Upper lobe of right lung (tissue), 1 donor: ENCODE data around the gene DAAM1. TPM values are rescaled to one million over a fixed set of nuclear protein-coding genes. Genes with fewer than 3 reads are reported as not detected.
A peak's percentile ranks its signal among the peaks of the same experiment; 100 is the strongest.

Experiments used
- ATAC-seq: fragments of 200-7000 bp; cut with Tn5 transposase; one replicate; pipeline ENCODE4 v1.9.1; 2020; ENCODE audit warnings: mild to moderate bottlenecking, moderate library complexity
- DNase-seq: peaks from one replicate; pipeline ENCODE4 v3.0.0-alpha.2; 2020
- H3K27ac ChIP-seq: fragments of 200-600 bp; one replicate; pipeline ENCODE4 v1.8.0; 2022
- H3K27me3 ChIP-seq: fragments of 200-600 bp; one replicate; pipeline ENCODE4 v1.8.0; 2022; ENCODE audit warnings: mild to moderate bottlenecking
- H3K36me3 ChIP-seq: fragments of 200-600 bp; one replicate; pipeline ENCODE4 v1.8.0; 2022
- H3K4me1 ChIP-seq: fragments of 200-600 bp; one replicate; pipeline ENCODE4 v1.8.0; 2022
- H3K4me3 ChIP-seq: fragments of 200-600 bp; one replicate; pipeline ENCODE4 v1.8.0; 2022; ENCODE audit warnings: mild to moderate bottlenecking
- H3K9me3 ChIP-seq: fragments of 200-600 bp; one replicate; pipeline ENCODE4 v1.8.0; 2022
- intact Hi-C: fragments of 100-400 bp; cut with DNase I; formaldehyde crosslinking; loops from one replicate; pipeline ENCODE4 v1.11.0; 2022
- total RNA-seq: library from RNA; stranded (reverse); fragmentation: NEBNext Ultra II Directional; extraction: Animal tissue kit (Norgen Biotek cat#: 25700); gene quantifications from one replicate; pipeline ENCODE4 v1.2.1, GENCODE V29; 2021
- TF ChIP-seq, protein P1 (sequence below): fragments of 200-600 bp; IDR thresholded peaks from one replicate; pipeline ENCODE4 v1.8.0; 2022; ENCODE audit warnings: antibody characterized with exemption
- donor health status: DM: no; HTN: yes; CAD: no; lungs with severe emphysema.

The DAAM1 gene
- total RNA-seq, 1 donor from 2014 or later = 51.2 TPM

DNA sequence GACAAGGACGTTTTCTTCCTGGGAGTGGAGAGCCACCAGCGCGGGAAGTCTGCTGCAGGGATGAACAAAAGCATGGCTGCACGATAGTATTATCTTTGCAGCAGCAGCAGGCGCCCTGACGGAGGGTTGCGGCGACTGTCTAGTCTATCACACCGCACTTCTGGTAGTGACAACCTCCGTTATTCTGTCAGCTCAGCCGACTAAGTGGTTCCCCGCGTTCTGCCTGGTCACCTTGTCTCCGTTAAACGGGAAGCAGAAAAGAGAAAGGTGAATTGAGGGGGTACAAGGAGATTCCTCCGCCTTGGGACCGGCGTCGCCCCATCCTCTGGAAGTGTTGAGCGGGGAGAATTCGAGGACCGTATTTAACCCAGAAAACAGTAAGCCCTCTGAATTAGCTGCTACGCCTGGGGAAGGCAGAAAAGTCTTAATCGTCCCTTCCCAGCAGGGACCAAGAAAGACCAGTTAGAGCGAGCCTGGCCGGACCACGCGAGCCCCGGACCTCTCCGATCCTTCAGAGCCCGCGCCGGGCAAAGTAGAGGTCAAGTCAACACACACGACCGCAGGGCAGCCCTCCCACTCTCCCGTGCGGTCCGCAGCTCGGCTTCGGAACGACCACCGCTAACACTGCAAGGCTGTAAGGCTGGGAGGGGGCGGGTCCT is 536 bp upstream of the DAAM1 start:
- Histone ChIP-seq H3K36me3 (no peaks in the 10 kb centered on the region), H3K9me3 (no peaks in the 10 kb centered on the region), H3K4me1 (peaks cover 21% of the 10 kb centered on the region), H3K4me3 (peak overlapping the region; percentile 87), H3K27ac (peak overlapping the region; percentile 95), H3K27me3 (no peaks in the 10 kb centered on the region)
- TF ChIP-seq, protein P1, sequence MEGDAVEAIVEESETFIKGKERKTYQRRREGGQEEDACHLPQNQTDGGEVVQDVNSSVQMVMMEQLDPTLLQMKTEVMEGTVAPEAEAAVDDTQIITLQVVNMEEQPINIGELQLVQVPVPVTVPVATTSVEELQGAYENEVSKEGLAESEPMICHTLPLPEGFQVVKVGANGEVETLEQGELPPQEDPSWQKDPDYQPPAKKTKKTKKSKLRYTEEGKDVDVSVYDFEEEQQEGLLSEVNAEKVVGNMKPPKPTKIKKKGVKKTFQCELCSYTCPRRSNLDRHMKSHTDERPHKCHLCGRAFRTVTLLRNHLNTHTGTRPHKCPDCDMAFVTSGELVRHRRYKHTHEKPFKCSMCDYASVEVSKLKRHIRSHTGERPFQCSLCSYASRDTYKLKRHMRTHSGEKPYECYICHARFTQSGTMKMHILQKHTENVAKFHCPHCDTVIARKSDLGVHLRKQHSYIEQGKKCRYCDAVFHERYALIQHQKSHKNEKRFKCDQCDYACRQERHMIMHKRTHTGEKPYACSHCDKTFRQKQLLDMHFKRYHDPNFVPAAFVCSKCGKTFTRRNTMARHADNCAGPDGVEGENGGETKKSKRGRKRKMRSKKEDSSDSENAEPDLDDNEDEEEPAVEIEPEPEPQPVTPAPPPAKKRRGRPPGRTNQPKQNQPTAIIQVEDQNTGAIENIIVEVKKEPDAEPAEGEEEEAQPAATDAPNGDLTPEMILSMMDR = no peak
- intact Hi-C loops = loop anchor here (10.0 kb wide), 1 partner anchor 53 kb away; no protein-coding TSS in a partner anchor
- DNase-seq (no peak), ATAC-seq (peak; percentile 29)

DNA sequence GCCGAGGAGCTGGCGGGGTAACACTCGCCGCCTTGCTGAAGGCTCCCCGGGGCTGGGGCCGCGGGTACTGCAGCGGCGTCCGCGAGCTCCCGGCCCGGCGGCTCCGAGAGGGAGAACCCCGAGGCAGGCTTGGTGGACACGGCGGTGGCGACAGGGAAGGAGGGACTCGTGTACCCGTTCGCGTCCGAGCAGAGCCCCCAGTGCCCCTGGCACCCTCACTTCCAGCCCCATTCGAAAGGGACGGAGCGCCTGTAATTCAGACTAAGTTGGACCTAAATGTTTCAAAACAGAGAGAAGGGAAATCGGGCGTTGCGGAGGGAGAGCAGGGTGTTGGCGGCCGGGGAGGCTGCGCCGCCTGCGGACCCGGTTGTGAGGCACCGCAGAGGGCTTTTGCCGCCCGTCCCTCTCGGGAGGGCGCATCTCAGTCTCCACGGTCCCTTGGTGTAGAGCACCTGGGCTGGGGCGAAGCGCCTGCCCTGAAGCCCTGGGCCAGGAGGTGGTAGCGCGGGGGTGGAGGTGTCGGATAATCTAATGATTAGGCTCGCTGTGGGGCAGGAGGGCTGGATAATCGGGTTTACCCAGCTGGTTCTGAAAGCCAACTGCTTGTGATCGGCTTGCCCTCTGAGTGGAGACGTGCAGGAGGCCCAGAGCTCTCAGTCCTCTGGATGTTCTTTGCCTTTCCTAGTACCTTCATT is 771 bp downstream of the DAAM1 start:
- H3K4me1 ChIP-seq = peaks cover 26% of the 10 kb centered on the region
- no peaks in the 10 kb centered on the region for H3K36me3 ChIP-seq
- ATAC-seq (peak; percentile 45), DNase-seq (peak; percentile 73)
- TF ChIP-seq, protein P1 = no peak
- intact Hi-C loops = loop anchor here (10.0 kb wide), 1 partner anchor 54 kb away; no protein-coding TSS in a partner anchor
- no peaks in the 10 kb centered on the region for H3K9me3 ChIP-seq
- peak overlapping the region; percentile 87 for H3K4me3 ChIP-seq
- H3K27ac ChIP-seq = peak overlapping the region; percentile 95
- no peaks in the 10 kb centered on the region for H3K27me3 ChIP-seq

DNA sequence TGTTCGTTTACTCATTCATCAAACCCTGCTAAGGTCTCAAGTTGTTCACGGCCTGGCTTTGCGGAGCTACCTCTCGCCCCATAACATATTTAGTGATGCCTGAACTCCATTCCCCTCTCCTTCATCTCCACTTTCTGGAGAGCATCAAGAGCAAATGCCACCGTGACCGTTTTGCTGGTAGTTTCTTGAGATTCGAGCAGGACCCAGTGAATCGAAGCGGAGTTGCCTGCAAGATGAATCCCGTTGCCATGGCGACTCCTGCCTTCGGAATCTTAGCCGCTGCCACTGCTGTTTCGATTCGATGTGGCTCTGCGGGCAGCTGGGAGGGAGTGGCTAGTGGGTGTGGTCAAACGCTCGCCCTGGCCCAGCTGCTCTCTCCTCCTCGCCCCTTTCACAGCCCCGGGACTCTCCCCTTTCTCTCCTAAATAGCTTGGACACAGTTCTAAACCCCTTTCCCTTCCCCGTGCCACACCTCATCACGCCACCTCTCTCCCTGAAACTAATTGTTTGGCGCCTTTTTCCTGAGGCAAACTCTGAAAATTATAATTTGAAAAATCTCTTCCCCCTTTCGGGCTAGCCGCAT is 1.4 kb downstream of the DAAM1 start:
- H3K27ac ChIP-seq = peak overlapping the region; percentile 95
- H3K9me3 ChIP-seq = no peaks in the 10 kb centered on the region
- ATAC-seq (peak; percentile 45), DNase-seq (peak; percentile 85)
- H3K27me3 ChIP-seq = no peaks in the 10 kb centered on the region
- intact Hi-C loops = loop anchor here (10.0 kb wide), 1 partner anchor 55 kb away; no protein-coding TSS in a partner anchor
- peaks cover 33% of the 10 kb centered on the region for H3K4me1 ChIP-seq
- TF ChIP-seq, protein P1 = no peak
- H3K4me3 ChIP-seq = peak overlapping the region; percentile 87
- H3K36me3 ChIP-seq = no peaks in the 10 kb centered on the region

DNA sequence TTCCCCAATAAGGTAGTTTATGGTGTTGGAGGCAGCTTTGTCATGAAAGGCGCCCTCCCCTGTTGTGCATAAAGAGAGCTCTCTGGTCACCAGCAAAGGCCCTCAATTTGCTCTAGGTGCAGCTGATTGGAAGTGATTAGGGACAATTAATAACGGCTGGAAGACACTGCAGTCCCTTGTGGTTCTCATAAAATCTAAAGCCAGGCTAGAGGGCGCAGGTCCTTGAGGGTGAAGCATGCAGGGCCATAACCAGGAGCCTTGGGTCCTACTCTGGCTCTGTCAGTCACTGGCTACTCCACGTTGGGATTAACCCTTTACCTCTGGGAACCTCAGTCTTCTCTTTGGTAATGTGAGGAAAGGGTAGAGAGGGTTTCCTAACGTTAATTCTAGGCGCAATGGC is 1.9 kb downstream of the DAAM1 start:
- no peaks in the 10 kb centered on the region for H3K36me3 ChIP-seq
- peak overlapping the region; percentile 49 for H3K27ac ChIP-seq
- intact Hi-C loops = no loop called here
- TF ChIP-seq, protein P1 = no peak
- ATAC-seq (no peak), DNase-seq (no peak)
- H3K27me3 ChIP-seq = no peaks in the 10 kb centered on the region
- H3K9me3 ChIP-seq = no peaks in the 10 kb centered on the region
- peaks cover 35% of the 10 kb centered on the region for H3K4me1 ChIP-seq
- peak overlapping the region; percentile 87 for H3K4me3 ChIP-seq

DNA sequence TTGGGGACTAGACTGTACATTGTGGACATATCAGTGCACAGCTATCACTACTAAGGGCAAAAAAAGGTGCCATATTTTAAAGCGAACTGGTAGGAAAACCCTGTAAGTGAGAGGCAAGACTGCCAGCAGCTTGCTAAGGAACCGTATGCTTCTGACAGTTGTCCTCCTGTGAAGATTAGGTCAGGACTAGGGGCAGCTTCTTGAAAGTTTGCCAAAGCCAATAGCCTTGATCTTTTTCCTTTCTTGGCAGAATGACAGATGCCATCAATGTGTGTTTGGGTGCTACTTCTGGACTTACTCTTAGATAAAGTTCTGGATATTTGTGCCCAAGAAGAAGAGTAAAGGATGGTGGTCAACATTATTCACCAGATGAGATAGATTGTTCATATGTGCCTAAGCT is 7.4 kb downstream of the DAAM1 start:
- no peaks in the 10 kb centered on the region for H3K36me3 ChIP-seq
- TF ChIP-seq, protein P1 = no peak
- H3K9me3 ChIP-seq = no peaks in the 10 kb centered on the region
- intact Hi-C loops = no loop called here
- ATAC-seq (no peak), DNase-seq (no peak)
- no peaks in the 10 kb centered on the region for H3K27me3 ChIP-seq
- H3K27ac ChIP-seq = no peak overlapping the region
- no peak overlapping the region for H3K4me3 ChIP-seq
- peaks cover 31% of the 10 kb centered on the region for H3K4me1 ChIP-seq
